ENCODE results near the gene PID1.

GRCh38 chr2:229296536-229296935 is 25.4 kb upstream of the PID1 start:
- TF ChIP-seq, protein P1, sequence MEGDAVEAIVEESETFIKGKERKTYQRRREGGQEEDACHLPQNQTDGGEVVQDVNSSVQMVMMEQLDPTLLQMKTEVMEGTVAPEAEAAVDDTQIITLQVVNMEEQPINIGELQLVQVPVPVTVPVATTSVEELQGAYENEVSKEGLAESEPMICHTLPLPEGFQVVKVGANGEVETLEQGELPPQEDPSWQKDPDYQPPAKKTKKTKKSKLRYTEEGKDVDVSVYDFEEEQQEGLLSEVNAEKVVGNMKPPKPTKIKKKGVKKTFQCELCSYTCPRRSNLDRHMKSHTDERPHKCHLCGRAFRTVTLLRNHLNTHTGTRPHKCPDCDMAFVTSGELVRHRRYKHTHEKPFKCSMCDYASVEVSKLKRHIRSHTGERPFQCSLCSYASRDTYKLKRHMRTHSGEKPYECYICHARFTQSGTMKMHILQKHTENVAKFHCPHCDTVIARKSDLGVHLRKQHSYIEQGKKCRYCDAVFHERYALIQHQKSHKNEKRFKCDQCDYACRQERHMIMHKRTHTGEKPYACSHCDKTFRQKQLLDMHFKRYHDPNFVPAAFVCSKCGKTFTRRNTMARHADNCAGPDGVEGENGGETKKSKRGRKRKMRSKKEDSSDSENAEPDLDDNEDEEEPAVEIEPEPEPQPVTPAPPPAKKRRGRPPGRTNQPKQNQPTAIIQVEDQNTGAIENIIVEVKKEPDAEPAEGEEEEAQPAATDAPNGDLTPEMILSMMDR (IDR thresholded peaks at IDR 0.05) = no peak
- TF ChIP-seq POLR2A (IDR thresholded peaks at IDR 0.05) = no peak
